Dermis microvascular lymphatic vessel endothelial cell (primary cell): ENCODE results near the gene RAB3GAP1. TPM values are rescaled to one million over a fixed set of nuclear protein-coding genes. Genes with fewer than 3 reads are reported as not detected.
"Not testable (repeated sequence)": the region's sequence is repeated elsewhere in the genome, so short reads cannot be mapped to it uniquely, and the experiment has no call there.

Experiments
- DNase-seq, 2 donors: peaks; one replicate each; pipeline versions ENCODE4 v3.0.0 to v3.0.0-alpha.2; 2010; ENCODE audit warnings: low read depth in 2 of 2
- total RNA-seq: library from RNA; depleted of rRNA; stranded (reverse); fragments of >200 nt; gene quantifications from 2 replicates; pipeline ENCODE4 v1.2.1, GENCODE V29; 2014

The RAB3GAP1 gene
- total RNA-seq, 1 donor from 2014 or later: 43.8 TPM

- peak in 1 of 2 donors; percentile 32 for DNase-seq
Measured at GRCh38 chr2:135055182-135055786, 3.2 kb downstream of the RAB3GAP1 start.

DNA sequence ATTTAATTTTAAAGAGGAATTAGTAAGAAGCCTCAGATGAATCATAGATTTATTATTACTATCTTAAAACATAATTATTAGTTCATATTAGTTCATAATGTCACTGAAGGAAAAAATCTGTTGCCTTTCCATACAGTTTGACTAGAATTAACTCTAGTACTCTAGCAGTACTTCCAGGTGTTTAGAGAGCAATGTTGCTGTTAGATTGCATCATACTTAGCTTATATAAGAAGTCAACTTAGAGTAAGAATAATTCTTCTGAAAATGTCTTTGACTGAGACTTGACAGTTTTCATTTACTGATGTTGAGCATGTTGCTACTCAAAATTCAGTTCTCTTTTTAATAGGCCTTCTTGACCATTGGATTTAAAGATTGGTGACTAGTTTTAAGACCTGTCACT is 4.7 kb downstream of the RAB3GAP1 start:
- no peak for DNase-seq

- DNase-seq: no peak
Measured at GRCh38 chr2:135059577-135059976, 7.5 kb downstream of the RAB3GAP1 start.

DNA sequence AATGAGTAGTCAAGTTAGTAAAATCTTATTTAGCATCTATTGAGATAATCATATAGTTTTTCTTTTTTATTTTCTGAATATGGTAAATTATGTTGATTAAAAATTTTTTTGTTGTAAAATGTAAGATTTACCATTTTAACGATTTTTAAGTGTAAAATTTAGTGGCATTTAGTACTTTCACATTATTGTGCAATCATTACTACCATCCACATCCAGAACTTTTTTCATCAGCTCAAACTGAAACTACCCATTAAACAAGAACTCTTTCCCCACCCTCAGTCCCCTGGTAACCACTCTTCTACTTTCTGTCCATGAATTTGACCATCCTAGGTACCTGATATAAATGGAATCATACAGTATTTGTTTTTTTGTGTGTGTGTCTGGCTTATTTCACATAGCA is 11.1 kb downstream of the RAB3GAP1 start:
- no peak for DNase-seq

- DNase-seq: no peak
Measured at GRCh38 chr2:135064149-135064548, 12.1 kb downstream of the RAB3GAP1 start.

- DNase-seq: no peak
Measured at GRCh38 chr2:135066710-135067109, 14.6 kb downstream of the RAB3GAP1 start.

- DNase-seq: no peak
Measured at GRCh38 chr2:135072125-135072997, 20.3 kb downstream of the RAB3GAP1 start.

GRCh38 chr2:135074216-135074615 is 22.1 kb downstream of the RAB3GAP1 start:
- no peak for DNase-seq

DNA sequence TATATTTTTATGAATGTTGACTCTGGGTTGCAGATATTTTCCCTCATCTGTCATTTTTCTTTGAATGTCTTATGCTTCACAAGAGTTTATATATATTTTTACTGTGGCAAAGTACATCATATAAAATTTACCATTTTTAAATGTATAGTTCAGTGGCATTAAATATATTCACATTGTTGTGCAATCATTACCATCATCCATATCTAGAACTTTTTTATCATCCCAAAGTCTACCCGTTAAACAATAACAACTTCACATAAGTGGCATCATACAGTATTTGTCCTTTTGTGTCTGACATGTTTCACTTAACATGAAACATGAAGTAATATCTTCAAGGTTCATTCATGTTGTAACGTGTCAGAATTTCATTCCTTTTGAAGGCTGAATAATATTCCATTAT is 24.5 kb downstream of the RAB3GAP1 start:
- DNase-seq: no peak

- no peak for DNase-seq
Measured at GRCh38 chr2:135078417-135078816, 26.3 kb downstream of the RAB3GAP1 start.

DNA sequence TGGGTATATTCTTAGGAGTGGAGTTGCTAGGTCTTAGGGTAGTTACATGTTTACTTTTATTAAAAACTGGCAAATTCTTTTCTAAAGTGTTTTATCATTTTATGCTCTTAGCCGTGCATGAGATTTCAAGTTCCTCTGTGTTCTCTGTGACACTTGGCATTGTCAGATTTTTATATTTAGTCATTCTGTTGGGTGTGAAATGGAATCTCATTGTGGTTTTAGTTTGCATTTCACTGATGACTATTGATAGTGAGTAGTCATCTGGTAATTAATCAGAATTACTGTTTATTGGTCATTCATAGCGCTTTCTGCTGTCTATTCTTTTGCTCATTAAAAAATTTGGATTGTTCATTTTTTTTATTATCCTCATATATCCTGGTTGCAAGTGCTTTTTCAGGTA is 34.1 kb downstream of the RAB3GAP1 start:
- no peak for DNase-seq

GRCh38 chr2:135089597-135089996 is 37.5 kb downstream of the RAB3GAP1 start:
- DNase-seq: not testable (repeated sequence)

DNA sequence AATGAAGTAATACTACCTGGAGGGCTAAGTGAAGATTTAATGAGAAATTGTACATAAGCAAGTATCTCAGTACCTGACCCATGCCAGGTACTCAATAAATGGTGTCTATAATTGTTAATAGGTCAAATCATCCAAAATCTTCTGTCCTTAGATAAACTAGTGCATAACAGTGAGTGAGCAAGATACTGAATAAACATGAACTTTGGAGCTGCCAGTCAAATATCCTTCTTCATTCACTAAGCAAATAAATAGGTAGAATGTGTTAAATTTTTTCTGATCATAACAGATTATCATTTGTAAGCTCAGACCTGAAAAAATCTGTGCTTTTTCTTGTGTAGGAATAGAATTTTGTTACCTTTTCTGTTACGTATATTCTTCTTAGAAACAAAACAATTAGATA is 39.6 kb downstream of the RAB3GAP1 start:
- no peak for DNase-seq

DNA sequence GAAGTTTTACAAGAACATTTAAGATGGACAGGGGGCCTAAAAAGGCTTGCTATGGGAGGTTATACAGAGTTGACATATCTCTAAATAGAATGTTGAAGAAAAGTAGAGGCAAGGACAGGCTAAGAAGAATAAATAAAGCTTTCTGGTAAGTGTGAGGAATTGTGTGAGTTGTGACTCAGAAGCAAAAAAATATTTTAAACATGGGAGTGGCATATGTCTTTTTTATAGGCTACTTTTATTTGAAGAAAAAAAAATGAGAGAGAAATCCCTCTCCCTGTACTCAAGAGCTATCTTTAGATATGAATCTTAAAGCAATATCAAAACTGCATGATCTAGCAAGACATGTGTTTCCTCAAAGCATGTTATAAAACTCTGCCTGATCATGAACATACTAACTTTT is 41.1 kb downstream of the RAB3GAP1 start:
- no peak for DNase-seq

DNA sequence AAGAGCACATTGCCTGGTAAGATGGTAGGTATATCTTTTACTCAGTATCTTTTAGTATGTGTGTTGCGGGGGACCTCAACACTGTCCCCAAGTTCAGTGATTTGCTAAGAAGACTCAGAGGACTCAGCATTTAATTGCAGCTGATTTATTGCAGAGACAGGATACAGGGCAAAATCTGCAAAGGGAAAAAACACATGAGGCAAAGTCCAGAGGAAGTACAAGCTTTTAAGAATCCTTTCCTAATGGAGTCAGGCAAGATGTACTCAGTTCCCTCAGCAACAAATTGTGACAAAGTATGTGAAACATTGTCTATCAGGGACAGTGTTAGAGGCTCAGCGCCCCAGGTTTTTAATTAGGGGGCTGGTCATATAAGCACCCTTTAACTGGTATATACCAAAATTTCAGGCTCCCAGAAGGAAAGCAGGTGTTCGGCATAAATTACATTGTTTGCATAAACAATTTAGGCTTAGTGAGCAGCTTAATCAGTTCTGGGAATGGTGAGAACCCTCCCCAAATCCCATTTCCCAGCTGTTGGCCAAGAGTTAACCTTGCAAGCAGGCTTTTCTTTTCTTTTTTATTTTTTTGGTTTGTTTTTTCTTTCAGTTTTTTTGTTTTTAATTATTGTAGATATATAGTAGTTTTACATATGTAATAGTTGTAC is 41.7 kb downstream of the RAB3GAP1 start:
- DNase-seq: no peak

DNA sequence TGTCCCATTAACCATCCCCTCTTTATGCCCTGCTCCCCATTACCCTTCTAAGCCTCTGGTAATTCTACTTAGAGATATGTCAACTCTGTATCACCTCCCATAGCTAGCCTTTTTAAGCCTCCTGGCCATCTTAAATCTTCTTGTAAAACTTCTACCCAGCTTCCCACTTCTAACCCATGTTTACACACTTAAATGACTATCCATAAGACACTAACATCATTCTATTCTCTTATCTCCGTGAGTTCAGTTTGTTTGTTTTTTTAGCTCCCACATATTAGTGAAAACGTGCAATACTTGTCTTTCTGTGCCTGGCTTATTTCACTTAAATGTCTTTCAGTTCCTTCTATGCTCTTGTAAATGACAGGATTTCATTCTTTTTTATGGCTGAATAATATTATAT is 42.4 kb downstream of the RAB3GAP1 start:
- no peak for DNase-seq

DNA sequence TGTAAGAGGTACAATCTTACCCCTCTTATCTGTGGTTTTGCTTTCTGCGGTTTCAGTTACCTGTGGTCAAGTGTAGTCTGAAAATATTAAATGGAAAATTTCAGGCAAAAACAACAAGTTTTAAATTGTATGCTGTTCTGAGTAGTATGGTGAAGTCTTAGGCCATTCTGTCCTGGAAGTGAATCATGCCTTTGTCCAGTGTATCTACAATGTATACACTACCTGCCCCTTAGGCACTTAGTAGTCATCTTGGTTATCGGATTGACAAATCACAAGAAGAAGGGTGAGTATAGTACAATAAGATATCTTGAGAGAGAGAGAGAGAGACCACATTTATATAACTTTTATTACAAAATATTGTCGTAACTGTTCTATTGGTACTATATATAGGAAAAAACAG is 43.5 kb downstream of the RAB3GAP1 start:
- no peak for DNase-seq

DNA sequence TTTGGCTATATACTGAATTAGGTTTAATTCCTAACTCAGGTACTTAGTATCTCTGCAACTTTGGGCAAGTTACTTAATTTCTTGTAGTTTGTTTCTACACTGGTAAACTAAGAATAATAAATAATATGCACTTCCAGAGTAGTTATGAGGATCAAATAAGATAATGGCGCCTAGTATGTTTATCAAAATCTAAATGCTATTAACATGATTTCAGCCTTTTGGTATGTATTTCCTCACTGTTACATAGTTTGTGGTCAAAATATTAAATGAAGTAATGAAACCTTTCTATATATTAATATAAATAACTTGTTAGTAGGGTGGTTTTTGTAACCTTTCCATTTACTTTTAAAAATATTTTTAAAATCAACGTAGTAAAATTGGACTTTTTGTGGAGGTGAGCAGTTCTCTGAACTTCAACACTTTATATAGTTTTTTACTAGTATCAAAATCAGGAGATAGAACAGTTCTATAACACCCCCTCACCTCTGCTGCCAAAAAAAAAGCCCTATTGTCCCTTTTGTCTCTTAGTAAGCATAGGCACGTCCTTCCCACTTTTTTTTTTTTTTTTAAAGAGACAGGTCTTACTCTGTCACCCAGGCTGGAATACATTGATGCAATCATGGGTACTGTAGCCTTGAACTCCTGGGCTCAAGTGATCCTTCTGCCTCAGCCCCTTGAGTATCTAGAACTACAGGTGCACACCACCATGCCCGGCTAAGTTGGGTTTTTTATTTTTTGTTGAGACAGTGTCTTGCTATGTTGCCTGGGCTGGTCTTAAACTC is 44.8 kb downstream of the RAB3GAP1 start:
- DNase-seq: no peak

DNA sequence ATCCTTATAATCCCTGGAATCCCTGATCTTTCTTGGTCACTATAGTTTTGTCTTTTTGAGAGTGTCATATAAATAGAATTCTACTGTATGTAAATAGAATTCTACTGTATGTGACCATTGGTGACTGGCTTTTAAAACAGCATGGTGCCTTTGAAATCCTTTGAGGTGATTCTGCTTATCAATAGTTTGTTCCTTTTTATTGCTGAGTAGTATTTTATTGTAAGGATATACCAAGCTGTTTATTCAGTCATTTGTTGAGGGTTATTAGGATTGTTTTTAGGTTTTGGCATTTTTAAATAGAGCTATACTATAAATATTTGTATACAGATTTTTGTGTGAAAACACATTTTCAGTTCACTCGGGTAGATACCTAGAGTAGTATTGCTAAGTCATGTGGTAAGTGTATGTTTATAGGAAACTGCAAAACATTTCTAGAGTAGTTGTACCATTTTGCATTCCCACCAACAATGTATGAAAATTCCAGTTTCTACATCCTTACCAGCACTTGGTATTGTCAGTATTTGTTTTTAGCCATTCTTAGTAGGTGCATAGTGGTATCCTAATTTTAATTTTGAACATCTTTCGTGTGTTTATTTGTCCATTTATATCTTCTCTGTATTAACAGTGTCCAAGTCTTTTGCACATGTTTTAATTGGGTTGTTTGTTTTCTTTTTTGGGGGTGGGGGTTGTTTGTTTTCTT is 45.6 kb downstream of the RAB3GAP1 start:
- no peak for DNase-seq

DNA sequence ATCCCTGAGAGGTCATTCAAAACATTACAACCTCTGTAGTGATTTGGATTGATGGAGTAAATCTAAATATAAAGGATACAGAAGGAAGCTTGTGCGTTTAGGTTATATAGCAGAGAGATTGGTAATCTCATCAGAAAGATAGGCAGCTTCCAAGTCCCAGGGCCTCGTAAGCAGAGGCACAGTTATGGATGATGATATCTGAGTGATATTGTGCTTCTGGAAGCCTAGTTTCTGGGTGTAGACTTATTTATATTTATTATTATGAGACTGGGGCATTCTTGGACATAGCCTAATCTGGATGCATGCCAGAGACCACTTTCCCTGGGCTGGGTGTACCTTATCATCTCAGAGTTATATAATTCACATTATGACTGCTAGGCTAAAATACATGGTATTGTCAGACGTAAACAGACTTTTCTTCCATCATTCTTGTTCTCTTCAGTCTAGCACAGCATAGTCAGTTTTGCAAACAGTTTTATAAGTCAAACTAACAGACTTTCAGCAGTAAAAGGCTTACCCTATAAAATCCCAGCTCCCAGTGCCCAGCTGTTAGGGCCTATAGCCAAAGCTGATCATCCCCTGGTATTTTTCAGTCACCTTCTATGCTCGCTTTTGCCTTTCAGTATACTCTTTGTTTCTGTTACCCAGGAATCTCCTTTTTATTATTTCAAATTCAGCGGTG is 47.9 kb downstream of the RAB3GAP1 start:
- DNase-seq: no peak

GRCh38 chr2:135103843-135104242 is 51.8 kb downstream of the RAB3GAP1 start:
- DNase-seq: no peak
